Stimulated activated CD8-positive, alpha-beta memory T cell treated with anti-CD3 and anti-CD28 coated beads, Interleukin-2, amount 100 ng/mL, for 48 hours (primary cell): Measurements from ENCODE around the gene SELENOV.

Experiments used
- DNase-seq, 2 donors: peaks; one replicate each; pipeline ENCODE4 v3.0.0-alpha.2; 2020; ENCODE audit warnings: low read depth in 2 of 2

Gene SELENOV

DNA sequence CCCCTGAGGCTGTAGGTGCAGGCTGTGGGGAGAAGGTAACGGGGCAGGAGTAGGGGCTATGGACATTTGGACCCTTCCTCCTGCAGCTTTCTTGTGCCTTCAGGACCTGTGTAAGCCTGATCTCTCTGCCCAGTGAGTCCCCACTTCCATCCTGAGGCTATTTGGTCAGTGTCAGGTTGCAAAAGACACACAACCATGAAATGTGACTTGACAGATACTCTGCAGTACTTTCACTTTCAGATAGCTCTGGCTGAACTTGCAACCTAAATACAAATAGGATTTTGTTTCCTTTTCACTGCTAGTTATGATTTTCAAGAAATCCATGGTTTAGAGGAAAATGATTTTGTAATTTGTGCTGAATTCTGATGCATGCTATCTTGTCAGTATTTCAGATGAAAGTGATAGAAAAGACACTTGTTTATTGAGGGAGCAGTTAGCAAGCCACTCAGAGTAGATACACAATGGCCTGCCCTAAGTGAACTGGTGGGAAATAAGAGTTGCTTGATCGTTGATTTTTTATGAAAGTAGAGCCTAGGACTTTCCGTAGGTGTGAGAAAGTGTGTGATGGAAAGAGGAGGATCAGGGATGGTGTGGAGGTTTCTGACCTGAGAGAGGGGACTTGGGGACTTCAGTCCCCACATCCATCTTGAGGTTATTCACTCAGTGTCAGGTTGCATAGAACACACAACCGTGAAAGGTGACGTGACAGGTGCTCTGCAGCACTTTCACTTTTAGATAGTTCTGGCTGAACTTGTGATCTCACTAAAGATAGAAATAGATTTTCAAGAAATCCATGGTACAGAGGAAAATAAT lies 43.1 kb downstream of the SELENOV start:
- DNase-seq = no peak

DNA sequence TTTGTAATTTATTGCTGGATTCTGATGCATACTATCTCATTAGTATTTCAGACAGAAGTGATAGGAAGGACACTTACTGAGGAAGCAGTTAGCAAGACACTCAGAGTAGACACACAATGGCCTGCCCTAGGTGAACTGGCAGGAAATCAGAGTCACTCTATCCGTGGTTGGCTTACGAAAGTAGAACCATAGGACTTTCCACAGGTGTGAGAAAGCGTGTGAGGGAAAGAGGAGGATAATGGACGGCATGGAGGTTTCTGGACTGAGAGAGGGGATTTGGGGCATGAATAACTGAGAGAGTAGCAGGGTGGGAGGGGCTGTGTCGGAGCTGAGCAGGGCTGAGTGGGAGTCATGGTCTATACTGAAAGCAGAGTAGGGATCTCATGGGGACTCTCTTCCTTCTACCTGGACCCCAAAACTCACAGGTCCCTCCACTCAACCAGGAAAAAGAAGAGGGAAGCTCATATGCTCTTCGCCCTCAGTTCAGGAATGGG lies 43.7 kb downstream of the SELENOV start:
- no peak for DNase-seq

DNA sequence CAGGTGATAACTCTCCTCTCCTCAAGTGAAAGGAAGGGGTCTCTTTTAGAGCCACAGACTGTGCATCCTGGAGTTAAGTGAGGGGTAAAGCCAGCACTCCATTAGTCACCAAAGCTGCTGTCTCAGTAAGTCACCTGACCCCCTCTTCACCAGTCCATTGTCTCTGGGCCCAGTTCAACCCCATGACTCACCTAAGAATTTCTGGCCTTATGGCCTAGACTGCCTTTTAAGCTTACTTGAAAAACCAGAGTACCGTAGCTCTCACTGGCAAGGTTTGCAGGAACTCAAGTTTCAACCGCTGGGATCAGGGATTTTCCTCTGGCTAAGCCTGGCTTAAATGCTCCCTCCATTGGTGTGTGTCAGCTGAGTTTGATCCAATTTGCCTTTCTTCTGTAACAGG lies 48.5 kb downstream of the SELENOV start:
- no peak for DNase-seq

- no peak for DNase-seq
Measured at GRCh38 chr19:39566064-39566463, 51.1 kb downstream of the SELENOV start.

DNA sequence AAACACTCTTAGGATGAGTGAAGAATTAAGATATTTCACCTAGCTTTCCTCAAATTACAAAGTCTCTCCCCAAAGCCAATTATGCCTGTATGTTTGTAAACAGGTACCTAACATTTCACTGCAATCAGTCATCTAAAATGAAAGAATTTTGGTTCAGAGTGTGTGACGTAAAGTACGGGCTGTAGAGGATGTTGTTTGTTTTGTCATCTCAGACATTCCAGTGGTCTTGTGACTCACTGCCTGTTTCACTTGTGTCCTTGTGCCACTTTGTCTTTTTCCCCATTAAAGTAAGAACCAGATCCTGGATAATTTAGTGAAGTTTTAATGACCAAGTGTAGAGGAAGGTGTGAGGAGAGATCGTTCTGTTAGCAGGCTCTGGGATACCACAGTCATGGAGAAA lies 53.7 kb downstream of the SELENOV start:
- DNase-seq = no peak
